Testis (tissue), 3 donors: Measurements from ENCODE around the gene PDK1. TPM values are rescaled to one million over a fixed set of nuclear protein-coding genes. Genes with fewer than 3 reads are reported as not detected.
"Not testable (repeated sequence)": the region's sequence is repeated elsewhere in the genome, so short reads cannot be mapped to it uniquely, and the experiment has no call there.

Experiments
- DNase-seq: peaks from one replicate; pipeline ENCODE4 v3.0.0-alpha.2; 2019
- H3K27ac ChIP-seq, 2 donors: fragments of 200-600 bp; sonication (generic); one replicate each; pipeline ENCODE4 v1.5.1; 2019
- H3K27me3 ChIP-seq: fragments of 200-600 bp; sonication (generic); one replicate; pipeline ENCODE4 v1.5.1; 2019
- H3K36me3 ChIP-seq: fragments of 200-600 bp; sonication (generic); one replicate; pipeline ENCODE4 v1.5.1; 2017; ENCODE audit warnings: low read depth; ENCODE audit errors: missing control alignments
- H3K4me1 ChIP-seq: fragments of 200-600 bp; sonication (generic); one replicate; pipeline ENCODE4 v1.5.1; 2019
- H3K4me3 ChIP-seq, 2 donors: fragments of 200-600 bp; sonication (generic); one replicate each; pipeline ENCODE4 v1.5.1; 2017 to 2019
- H3K9me3 ChIP-seq: fragments of 200-600 bp; sonication (generic); one replicate; pipeline ENCODE4 v1.5.1; 2017
- POLR2A ChIP-seq: fragments of 450-650 bp; IDR thresholded peaks from one replicate; pipeline ENCODE4 v1.6.1; 2017; ENCODE audit warnings: antibody characterized with exemption, mild to moderate bottlenecking, moderate library complexity
- WGBS, 2 donors: methylation state at CpG; one replicate each; pipeline ENCODE4 v1.1.5; 2018; 5-methylcytosine and 5-hydroxymethylcytosine counted together
- intact Hi-C: fragments of 100-400 bp; cut with DNase I; formaldehyde crosslinking; loops from one replicate; pipeline ENCODE4 v1.15.1; 2023; ENCODE audit warnings: low total_unique reads
- polyA plus RNA-seq: library from polyadenylated mRNA; stranded (reverse); fragments of 350-450 nt; fragmentation: Illumina TruSeq; extraction: RNeasy Lipid Tissue Mini Kit (QIAGEN cat#74804); gene quantifications from one replicate; pipeline ENCODE4 v1.2.3, GENCODE V29; 2014; ENCODE audit warnings: low read depth, low replicate concordance; ENCODE audit not compliant: insufficient read depth
- total RNA-seq, 2 donors: library from RNA; depleted of rRNA; stranded (reverse); fragments of >200 nt; gene quantifications; one replicate each; pipeline ENCODE4 v1.2.3, GENCODE V29; 2016
- TF ChIP-seq, protein P1 (sequence below), 3 experiments: fragments of 450-650 bp in 2 of 3; fragments of 200-600 bp in 1 of 3; sonication (generic) in 1 of 3; IDR thresholded peaks; one replicate each; pipeline ENCODE4 v1.5.1; 2016 to 2019; ENCODE audit warnings: antibody characterized with exemption in 3 of 3, mild to moderate bottlenecking in 2 of 3, moderate library complexity in 1 of 3

Gene PDK1
- total and polyA plus RNA-seq, 3 donors from 2014 or later: 13.4 to 28.7 (median 18.7) TPM

- Histone ChIP-seq H3K4me1 (no peaks in the 10 kb centered on the region), H3K4me3 (no peak overlapping the region), H3K9me3 (no peaks in the 10 kb centered on the region), H3K36me3 (no peaks in the 10 kb centered on the region), H3K27ac (no peak overlapping the region), H3K27me3 (no peaks in the 10 kb centered on the region)
- no peak for DNase-seq
- TF ChIP-seq POLR2A: no peak
- TF ChIP-seq, protein P1, sequence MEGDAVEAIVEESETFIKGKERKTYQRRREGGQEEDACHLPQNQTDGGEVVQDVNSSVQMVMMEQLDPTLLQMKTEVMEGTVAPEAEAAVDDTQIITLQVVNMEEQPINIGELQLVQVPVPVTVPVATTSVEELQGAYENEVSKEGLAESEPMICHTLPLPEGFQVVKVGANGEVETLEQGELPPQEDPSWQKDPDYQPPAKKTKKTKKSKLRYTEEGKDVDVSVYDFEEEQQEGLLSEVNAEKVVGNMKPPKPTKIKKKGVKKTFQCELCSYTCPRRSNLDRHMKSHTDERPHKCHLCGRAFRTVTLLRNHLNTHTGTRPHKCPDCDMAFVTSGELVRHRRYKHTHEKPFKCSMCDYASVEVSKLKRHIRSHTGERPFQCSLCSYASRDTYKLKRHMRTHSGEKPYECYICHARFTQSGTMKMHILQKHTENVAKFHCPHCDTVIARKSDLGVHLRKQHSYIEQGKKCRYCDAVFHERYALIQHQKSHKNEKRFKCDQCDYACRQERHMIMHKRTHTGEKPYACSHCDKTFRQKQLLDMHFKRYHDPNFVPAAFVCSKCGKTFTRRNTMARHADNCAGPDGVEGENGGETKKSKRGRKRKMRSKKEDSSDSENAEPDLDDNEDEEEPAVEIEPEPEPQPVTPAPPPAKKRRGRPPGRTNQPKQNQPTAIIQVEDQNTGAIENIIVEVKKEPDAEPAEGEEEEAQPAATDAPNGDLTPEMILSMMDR (IDR thresholded peaks at IDR 0.05): no peak
- intact Hi-C loops: no loop called here
Observed at GRCh38 chr2:172518995-172519394, 36.9 kb upstream of the PDK1 start.

DNA sequence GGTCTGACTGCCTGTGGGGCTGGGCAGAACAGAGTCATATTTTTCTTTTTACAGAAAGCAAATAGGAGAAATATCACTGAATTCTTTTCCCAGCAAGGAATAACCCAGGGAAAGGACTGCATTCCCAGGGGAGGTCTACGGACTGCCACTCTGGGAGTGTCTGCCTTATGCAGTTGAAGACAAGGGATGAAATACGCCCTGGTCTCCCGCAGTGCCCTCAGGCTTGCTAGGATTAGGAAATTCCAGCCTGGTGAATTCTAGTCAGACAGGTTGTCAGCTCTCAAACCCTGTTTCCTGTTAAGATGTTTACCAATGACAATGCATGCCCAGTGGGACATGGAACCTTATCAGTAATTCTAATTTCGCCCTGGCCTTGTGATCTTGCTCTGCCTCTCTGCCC lies 30.3 kb upstream of the PDK1 start:
- no peaks in the 10 kb centered on the region for H3K9me3 ChIP-seq
- no peaks in the 10 kb centered on the region for H3K27me3 ChIP-seq
- no peaks in the 10 kb centered on the region for H3K4me1 ChIP-seq
- H3K4me3 ChIP-seq: no peak overlapping the region
- intact Hi-C loops: no loop called here
- no peaks in the 10 kb centered on the region for H3K36me3 ChIP-seq
- TF ChIP-seq, protein P1 (IDR thresholded peaks at IDR 0.05): no peak
- TF ChIP-seq POLR2A: no peak
- DNase-seq: no peak
- WGBS, 2 donors: 94 to 96% methylated on average over 4 of the region's 4 CpGs
- H3K27ac ChIP-seq: no peak overlapping the region

- TF ChIP-seq POLR2A: no peak
- TF ChIP-seq, protein P1 (IDR thresholded peaks at IDR 0.05): no peak
- H3K4me1 ChIP-seq: no peaks in the 10 kb centered on the region
- no peaks in the 10 kb centered on the region for H3K9me3 ChIP-seq
- no peak overlapping the region for H3K4me3 ChIP-seq
- DNase-seq: no peak
- no peak overlapping the region for H3K27ac ChIP-seq
- no peaks in the 10 kb centered on the region for H3K36me3 ChIP-seq
- WGBS, 2 donors: 93 to 95% methylated on average over 2 of the region's 2 CpGs
- no peaks in the 10 kb centered on the region for H3K27me3 ChIP-seq
- intact Hi-C loops: no loop called here
Observed at GRCh38 chr2:172531309-172531708, 24.6 kb upstream of the PDK1 start.

GRCh38 chr2:172532461-172532860 lies 23.4 kb upstream of the PDK1 start:
- H3K4me3 ChIP-seq, H3K36me3 ChIP-seq, H3K4me1 ChIP-seq, DNase-seq, H3K27me3 ChIP-seq, H3K9me3 ChIP-seq, intact Hi-C loops, H3K27ac ChIP-seq: not testable (repeated sequence)
- WGBS, 2 donors: 89 to 90% methylated on average over 2 of the region's 2 CpGs

- TF ChIP-seq, protein P1 (IDR thresholded peaks at IDR 0.05): no peak
- no peak for TF ChIP-seq POLR2A
- no peak for DNase-seq
- no peaks in the 10 kb centered on the region for H3K9me3 ChIP-seq
- H3K36me3 ChIP-seq: no peaks in the 10 kb centered on the region
- H3K27ac ChIP-seq: no peak overlapping the region
- no peaks in the 10 kb centered on the region for H3K27me3 ChIP-seq
- intact Hi-C loops: no loop called here
- H3K4me3 ChIP-seq: no peak overlapping the region
- no peaks in the 10 kb centered on the region for H3K4me1 ChIP-seq
- WGBS, 2 donors: 92 to 100% methylated on average over 1 of the region's 1 CpG
Observed at GRCh38 chr2:172533687-172534086, 22.2 kb upstream of the PDK1 start.
